Choroid plexus epithelial cell (primary cell): ENCODE measurements around the gene ZSCAN10.
"Not testable (repeated sequence)": the region's sequence is repeated elsewhere in the genome, so short reads cannot be mapped to it uniquely, and the experiment has no call there.

Source experiments
- DNase-seq: peaks from one replicate; pipeline ENCODE4 v3.0.0-alpha.2; 2010; ENCODE audit warnings: low read depth
- H3K4me3 ChIP-seq: 2 replicates; pipeline ENCODE4 v1.5.1; 2011; ENCODE audit warnings: low read depth, mild to moderate bottlenecking, control low read depth, low read length, moderate library complexity
- CTCF ChIP-seq: conservative IDR thresholded peaks from 2 replicates; pipeline ENCODE4 v1.5.1; 2011; ENCODE audit warnings: low read depth, mild to moderate bottlenecking, control low read depth, inconsistent platforms, low read length, moderate library complexity

Gene ZSCAN10

DNA sequence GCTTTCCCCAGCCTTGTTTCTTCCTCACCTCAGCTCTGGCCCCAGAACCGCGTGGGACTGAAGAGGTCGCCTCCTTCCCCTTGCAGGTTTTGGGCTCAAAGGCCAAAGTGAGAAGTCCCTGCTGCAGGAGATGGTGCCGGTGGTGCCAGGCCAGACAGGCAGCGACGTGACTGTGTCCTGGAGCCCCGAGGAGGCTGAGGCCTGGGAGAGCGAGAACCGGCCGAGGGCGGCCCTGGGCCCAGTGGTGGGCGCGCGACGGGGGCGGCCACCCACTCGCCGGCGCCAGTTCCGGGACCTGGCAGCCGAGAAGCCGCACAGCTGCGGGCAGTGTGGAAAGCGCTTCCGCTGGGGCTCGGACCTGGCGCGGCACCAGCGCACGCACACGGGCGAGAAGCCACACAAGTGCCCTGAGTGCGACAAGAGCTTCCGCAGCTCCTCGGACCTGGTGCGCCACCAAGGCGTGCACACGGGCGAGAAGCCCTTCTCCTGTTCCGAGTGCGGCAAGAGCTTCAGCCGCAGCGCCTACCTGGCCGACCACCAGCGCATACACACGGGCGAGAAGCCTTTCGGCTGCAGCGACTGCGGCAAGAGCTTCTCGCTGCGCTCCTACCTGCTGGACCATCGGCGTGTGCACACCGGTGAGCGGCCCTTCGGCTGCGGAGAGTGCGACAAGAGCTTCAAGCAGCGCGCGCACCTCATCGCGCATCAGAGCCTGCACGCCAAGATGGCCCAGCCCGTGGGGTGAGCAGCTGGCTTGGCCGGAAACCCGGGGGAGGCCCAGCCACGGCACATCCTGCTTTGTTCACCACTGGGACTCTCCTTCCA is 41.7 kb upstream of the ZSCAN10 start:
- no peak for DNase-seq
- TF ChIP-seq CTCF = no peak
- H3K4me3 ChIP-seq = no peak overlapping the region

DNA sequence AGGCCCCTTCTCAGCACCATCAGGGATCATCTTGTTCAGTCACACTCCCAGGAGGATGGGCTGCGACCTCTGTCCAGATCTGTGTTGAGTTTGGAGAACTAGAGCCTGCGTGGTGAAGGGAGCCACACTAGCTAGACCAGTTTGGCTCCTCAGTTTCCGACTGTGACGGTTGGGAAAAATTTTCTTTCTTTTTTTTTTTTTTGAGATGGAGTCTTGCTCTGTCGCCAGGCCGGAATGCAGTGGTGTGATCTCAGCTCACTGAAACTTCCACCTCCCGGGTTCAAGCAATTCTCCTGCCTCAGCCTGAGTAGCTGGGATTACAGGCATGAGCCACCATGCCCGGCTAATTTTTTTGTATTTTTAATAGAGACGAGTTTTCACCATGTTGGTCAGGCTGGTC is 40.5 kb upstream of the ZSCAN10 start:
- not testable (repeated sequence) for H3K4me3 ChIP-seq, DNase-seq

DNA sequence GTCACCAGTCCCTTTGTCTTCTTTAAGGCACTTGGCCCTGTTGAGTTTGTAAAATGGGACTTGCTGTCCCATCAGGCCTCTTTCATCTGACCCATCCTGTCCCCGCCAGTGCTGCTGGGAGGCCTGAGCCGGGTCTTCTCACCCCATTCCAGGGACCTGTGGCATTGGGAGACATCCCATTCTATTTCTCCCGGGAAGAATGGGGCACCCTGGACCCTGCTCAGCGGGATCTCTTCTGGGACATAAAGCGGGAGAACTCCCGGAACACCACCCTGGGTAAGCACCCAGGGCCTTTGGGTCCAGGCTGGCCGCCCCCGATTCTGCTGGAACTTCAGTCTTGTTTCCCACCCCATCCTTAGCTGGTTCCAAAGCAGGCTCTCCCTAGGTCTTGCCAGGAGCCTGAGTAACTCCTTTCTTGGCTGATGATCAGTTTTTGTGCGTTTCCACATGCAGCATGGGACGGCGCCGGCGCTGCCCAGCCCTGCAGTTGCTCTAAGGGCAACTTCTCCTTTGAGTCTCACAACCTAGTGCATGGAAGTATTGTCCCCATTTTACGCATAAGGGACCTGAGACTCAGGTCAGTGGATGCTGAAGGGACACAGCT is 39.8 kb upstream of the ZSCAN10 start:
- DNase-seq = no peak
- no peak for TF ChIP-seq CTCF
- no peak overlapping the region for H3K4me3 ChIP-seq

GRCh38 chr16:3138342-3138741 is 39.2 kb upstream of the ZSCAN10 start:
- TF ChIP-seq CTCF = no peak
- DNase-seq = no peak
- no peak overlapping the region for H3K4me3 ChIP-seq

GRCh38 chr16:3137267-3137666 is 38.2 kb upstream of the ZSCAN10 start:
- no peak for TF ChIP-seq CTCF
- no peak for DNase-seq
- H3K4me3 ChIP-seq = no peak overlapping the region

DNA sequence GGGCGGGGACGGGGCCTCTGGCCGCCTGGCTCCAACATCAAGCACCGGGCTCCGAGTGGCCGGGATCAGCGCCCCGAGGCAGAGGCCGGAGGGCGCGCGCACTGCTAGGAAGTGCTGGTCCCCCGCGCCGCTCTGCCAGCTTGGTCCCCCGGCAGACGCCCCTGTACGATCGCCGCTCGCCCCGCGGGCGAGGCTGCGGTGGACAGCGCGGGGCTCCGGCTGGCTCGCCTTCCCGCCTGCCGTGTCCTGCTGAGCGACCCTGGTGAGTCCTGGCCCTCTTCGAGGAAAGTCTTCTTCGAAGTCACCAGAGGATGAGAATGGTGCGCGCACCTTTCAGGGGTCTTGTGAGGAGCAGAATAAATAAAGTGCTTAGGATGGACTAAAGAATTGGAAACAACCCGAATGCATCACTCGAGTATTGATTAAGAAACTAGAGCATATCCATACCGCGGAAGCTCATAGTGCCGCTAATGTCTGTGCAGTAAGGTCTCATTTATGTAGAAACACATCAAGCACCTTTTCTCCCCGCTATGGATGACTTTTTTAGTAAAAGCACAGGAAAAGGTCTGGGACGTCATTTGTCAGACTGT is 36.1 kb upstream of the ZSCAN10 start:
- DNase-seq = peak; percentile 28
- peak overlapping the region; percentile 80 for H3K4me3 ChIP-seq
- TF ChIP-seq CTCF = no peak

DNA sequence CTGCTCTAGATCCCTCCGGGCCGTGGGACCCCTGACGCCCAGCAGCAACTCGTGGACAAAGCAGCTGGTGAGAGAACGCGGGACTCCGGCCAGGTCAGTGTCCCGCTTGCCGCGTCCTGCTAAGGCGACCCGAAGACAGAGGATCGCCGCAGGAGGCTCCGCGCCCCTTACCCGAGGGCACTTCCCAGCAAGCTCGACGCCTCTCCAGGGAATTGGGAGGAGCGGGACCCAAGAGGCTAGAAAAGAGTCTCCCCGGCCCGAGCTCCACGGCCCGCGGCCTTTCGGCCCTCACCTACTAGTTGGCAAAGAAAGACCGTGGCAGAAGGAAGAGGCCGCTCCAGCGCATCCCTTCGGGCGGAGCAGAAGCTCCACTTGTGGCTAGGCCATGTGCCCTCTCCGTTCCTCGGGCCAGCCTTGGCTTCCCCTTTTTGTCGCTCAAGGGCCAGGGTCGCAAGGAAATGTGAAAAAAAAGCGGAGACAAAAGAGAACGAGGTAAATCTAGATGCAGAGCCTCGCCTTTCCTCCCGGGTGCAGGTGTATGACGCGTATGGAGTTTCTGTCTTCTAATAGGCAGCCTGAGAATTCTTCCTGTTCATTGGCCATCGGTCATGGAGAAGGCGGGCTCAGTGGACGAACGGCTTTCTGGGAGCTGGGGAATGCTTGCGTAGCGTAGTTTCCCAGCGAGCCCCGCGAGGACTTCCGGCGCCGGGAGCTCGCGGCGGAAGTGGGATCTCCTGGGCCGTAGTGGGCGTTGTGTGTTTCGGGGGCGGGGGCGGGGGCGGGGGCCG is 35.4 kb upstream of the ZSCAN10 start, which contains the start of gene ZNF213:
TSS of gene ZNF213 (plus strand) at position 692 of the 788 bp plus-strand sequence. CDS start 2,252 bp downstream, outside the sequence.
- no peak for TF ChIP-seq CTCF
- peak; percentile 99 for DNase-seq
- H3K4me3 ChIP-seq = peak within 1 kb of the TSS; percentile 80
